ENCODE results near the gene CLEC20A. TPM values are rescaled to one million over a fixed set of nuclear protein-coding genes. Genes with fewer than 3 reads are reported as not detected.
A peak's percentile ranks its signal among the peaks of the same experiment; 100 is the strongest.

Gene CLEC20A
- total RNA-seq, 3 donors from 2014 or later: not detected

DNA sequence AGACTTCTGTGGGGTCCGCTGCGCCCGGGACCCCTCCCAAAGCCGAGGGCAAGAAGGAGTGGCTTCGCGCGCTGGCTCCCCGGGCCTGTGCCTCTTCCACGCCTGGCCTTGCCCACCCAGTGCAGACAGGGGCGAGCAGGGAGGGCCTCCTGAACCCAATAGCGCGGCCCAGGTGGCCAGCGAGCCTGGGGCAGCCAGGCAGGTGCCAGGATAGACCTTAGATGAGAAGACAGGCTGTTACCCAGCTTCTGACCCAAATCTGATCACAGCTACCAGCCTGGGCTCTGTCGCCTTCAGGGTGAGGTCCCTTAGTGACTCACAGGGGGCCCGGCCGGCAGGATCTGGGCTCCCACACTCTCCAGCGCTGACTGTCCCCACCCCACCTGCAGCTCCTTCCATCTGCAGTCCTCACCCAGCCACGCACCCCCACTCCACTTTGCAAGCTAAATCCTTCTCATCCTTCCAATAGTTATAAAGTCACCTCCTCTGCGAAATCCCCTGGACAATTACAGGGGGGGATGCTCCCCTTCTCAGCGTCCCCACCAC lies 9.6 kb downstream of the CLEC20A start:
- H3K4me3 ChIP-seq: no peak overlapping the region
- ATAC-seq: peak; percentile 32
- TF ChIP-seq, protein P1, sequence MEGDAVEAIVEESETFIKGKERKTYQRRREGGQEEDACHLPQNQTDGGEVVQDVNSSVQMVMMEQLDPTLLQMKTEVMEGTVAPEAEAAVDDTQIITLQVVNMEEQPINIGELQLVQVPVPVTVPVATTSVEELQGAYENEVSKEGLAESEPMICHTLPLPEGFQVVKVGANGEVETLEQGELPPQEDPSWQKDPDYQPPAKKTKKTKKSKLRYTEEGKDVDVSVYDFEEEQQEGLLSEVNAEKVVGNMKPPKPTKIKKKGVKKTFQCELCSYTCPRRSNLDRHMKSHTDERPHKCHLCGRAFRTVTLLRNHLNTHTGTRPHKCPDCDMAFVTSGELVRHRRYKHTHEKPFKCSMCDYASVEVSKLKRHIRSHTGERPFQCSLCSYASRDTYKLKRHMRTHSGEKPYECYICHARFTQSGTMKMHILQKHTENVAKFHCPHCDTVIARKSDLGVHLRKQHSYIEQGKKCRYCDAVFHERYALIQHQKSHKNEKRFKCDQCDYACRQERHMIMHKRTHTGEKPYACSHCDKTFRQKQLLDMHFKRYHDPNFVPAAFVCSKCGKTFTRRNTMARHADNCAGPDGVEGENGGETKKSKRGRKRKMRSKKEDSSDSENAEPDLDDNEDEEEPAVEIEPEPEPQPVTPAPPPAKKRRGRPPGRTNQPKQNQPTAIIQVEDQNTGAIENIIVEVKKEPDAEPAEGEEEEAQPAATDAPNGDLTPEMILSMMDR (IDR thresholded peaks at IDR 0.05): no peak
- H3K9me3 ChIP-seq: no peaks in the 10 kb centered on the region
- intact Hi-C loops (cut with DNase I, micrococcal nuclease): no loop called here
- H3K4me1 ChIP-seq (ENCODE audit: low read depth): no peaks in the 10 kb centered on the region
- no peaks in the 10 kb centered on the region for H3K36me3 ChIP-seq (ENCODE audit: low read depth)
- DNase-seq: no peak

DNA sequence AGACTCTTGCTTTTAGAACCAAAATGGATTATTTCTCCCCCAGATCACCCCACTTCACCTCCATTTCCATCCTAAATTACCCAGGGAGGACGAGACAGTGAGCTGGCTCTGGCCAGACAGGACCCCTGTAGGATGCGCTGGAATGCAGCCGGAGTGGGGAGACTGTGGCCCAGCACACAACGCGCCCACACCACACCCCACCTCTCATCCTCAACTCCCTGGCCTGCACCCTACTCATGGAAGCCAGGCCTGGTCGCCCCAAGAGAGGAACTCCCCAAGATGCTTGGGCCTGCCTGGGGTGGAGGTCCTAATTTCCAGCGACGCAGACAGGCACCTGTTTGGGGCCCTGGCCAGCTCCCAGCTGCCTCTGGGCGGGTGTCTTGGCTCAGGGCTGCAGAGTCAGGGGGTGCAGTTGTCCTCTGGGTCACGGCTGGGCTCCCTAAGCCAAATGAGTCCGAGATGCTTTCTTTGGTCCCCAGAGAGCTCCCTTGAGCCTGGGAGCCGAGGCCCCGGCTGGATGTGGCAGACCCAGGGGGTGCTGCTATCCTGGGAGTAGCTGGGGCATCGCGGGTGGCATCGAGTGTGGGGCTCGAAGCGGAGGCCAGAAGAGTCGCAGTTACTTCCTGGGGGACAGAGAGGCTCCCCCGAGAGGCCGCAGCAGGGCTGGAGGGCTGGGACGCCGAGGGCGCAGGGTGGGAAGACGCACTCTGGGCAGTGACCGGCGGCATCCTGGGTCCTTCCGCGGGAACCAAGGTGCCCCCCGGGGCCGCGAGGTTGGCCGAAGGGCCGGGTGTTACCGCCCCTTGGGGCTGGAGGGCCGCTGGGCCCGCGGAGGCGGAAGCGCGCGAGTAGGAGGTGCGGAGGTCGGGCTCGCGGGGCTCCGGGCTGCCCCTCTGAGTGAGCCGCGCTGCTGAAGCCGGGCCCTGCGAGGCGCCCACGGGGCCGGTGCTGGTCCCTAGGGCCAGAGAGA lies 10.4 kb downstream of the CLEC20A start:
- TF ChIP-seq, protein P1 (IDR thresholded peaks at IDR 0.05): no peak
- intact Hi-C loops (cut with DNase I, micrococcal nuclease): no loop called here
- Histone ChIP-seq H3K36me3 (ENCODE audit: low read depth) (no peaks in the 10 kb centered on the region), H3K4me1 (ENCODE audit: low read depth) (no peaks in the 10 kb centered on the region), H3K9me3 (no peaks in the 10 kb centered on the region), H3K4me3 (no peak overlapping the region)
- no peak for DNase-seq
- peak; percentile 62 for ATAC-seq

DNA sequence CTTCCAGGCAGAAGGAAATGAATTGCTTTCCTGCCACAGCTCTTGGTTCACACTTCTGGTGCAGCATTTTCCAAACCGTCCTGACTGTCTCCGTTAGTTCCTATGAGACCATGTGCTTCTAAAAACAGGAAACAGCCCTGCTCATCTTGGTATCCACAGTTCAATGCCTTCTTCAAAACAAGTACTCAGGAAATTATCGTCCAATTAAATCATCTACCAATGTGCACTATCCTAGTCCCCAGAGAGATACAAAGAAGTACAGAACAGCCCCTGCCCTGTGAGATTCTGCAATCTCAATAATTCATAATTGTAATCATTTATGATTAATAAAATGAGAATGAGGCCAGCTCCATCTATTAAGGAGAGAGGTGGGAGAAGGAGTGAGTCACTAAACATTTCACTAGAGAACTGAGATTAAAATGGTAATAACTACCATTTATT lies 11.2 kb downstream of the CLEC20A start:
- Histone ChIP-seq H3K9me3 (no peaks in the 10 kb centered on the region), H3K4me3 (no peak overlapping the region), H3K36me3 (ENCODE audit: low read depth) (no peaks in the 10 kb centered on the region), H3K4me1 (ENCODE audit: low read depth) (no peaks in the 10 kb centered on the region)
- DNase-seq (no peak), ATAC-seq (no peak)
- TF ChIP-seq, protein P1 (IDR thresholded peaks at IDR 0.05): no peak
- intact Hi-C loops (cut with DNase I, micrococcal nuclease): no loop called here

DNA sequence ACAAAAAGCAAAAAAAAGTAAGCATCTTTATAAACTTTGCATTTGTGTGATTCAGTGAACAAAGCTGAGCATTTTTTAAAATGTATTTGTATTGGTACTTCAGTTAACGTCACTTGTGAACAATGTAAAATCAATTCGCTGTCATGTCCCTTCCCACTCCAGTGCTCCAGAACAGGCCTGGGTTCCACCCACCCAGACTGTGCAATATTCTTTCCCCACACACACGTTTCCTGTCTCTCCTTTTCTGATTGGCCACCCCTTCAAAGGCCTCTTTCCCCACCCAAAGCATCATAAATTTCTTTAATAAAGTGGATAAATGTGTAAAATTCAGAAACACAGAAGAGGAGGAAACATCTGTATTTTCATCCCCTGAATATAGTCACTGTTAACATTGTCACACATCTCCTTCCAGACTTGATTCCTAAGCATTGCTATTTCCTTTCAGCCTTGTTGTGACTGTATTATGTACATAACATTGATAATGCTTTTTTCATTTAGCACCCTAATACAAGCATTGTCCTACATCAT lies 12.0 kb downstream of the CLEC20A start:
- no peaks in the 10 kb centered on the region for H3K36me3 ChIP-seq (ENCODE audit: low read depth)
- no peak overlapping the region for H3K4me3 ChIP-seq
- TF ChIP-seq, protein P1 (IDR thresholded peaks at IDR 0.05): no peak
- no peaks in the 10 kb centered on the region for H3K9me3 ChIP-seq
- no peaks in the 10 kb centered on the region for H3K4me1 ChIP-seq (ENCODE audit: low read depth)
- ATAC-seq (no peak), DNase-seq (no peak)
- intact Hi-C loops (cut with DNase I, micrococcal nuclease): no loop called here

DNA sequence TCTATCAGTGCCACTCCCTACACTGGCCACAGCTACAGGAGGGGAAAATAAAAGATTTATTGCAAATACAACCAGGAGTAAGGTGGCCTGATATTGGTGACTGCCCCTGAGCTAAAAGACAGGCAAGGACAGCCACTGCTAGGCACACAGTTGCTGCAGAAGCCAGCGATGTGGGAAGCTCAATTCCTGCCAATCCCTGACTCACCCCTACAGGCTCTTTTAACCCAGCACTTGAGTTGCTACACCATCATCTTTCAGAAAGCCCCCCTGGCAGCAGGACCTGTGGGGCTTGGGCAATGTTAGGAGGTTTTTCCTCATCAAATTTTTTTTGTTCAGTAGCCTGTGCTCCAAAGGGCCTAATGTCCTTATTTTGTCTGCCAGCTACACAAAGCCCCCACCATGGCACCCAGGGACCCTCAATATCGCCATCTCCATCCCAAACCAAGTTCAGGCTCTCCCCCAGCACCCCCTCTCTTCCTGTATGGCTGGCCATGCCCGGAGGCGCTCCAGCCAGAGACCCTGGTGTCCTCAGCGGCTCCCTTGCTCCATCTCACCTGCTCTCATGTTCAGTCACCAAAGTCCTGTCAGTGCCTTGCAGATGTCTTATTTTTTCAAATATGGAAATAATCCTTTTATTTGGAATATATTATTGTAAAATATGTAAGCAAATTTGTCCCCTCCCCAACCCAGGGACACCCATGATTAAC lies 13.4 kb downstream of the CLEC20A start:
- no peaks in the 10 kb centered on the region for H3K9me3 ChIP-seq
- ATAC-seq: no peak
- no peaks in the 10 kb centered on the region for H3K36me3 ChIP-seq (ENCODE audit: low read depth)
- no peaks in the 10 kb centered on the region for H3K4me1 ChIP-seq (ENCODE audit: low read depth)
- TF ChIP-seq, protein P1 (IDR thresholded peaks at IDR 0.05): no peak
- DNase-seq: no peak
- no peak overlapping the region for H3K4me3 ChIP-seq
- intact Hi-C loops (cut with DNase I, micrococcal nuclease): no loop called here
